HG03103 (cell line): Measurements from ENCODE around the gene PSMD9.
"Not testable (repeated sequence)": the region's sequence is repeated elsewhere in the genome, so short reads cannot be mapped to it uniquely, and the experiment has no call there.

Experiments
- ATAC-seq: cut with Tn5 transposase; IDR thresholded peaks from one replicate; pipeline ENCODE4 v1.9.1; 2021; ENCODE audit warnings: low read depth; ENCODE audit not compliant: unreplicated experiment

The PSMD9 gene

GRCh38 chr12:121917950-121918678 is 29.5 kb downstream of the PSMD9 start, which contains the start of gene CFAP251:
Gene CFAP251 (plus strand): TSS chr12:121918592. CDS start chr12:121921306, 2,714 bp downstream.
- ATAC-seq: peak; percentile 94

DNA sequence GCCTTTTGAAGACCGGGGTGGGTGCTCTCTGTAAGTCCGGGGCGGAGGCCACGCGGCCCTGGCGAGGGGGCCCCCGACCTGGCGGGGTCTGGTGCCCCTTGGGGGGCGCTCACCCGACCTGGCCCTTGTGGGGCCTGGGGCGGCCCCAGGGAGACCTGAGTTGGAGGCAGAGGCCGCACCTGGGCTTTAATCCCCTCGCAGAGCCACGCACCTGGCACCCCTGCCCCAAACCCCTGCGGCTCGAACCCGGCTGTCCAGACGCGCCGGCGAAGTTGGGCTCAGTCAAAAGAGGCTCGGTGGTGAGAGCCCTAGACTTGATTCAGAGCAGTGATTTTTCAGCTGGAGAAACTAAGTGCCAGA is 30.1 kb downstream of the PSMD9 start:
- ATAC-seq: peak; percentile 13

DNA sequence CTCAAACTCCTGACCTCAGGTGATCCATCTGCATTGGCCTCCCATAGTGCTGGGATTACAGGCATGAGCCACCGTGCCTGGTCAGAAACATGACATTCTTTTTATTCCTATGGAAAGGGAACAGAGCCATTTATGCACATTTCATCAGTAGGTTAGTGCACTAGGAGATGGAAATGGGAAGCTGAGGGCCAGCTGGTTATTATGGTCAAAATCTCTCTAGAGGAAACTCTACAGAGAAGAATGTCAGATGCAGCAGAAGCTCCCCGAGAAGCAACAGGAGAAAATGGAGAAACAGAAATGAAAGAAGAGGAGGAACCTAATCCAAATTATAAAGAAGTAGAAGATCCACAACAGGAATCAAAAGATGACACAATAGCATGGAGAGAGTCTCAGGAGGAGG is 32.5 kb downstream of the PSMD9 start:
- no peak for ATAC-seq

GRCh38 chr12:121925358-121925695 is 36.7 kb downstream of the PSMD9 start:
- no peak for ATAC-seq

DNA sequence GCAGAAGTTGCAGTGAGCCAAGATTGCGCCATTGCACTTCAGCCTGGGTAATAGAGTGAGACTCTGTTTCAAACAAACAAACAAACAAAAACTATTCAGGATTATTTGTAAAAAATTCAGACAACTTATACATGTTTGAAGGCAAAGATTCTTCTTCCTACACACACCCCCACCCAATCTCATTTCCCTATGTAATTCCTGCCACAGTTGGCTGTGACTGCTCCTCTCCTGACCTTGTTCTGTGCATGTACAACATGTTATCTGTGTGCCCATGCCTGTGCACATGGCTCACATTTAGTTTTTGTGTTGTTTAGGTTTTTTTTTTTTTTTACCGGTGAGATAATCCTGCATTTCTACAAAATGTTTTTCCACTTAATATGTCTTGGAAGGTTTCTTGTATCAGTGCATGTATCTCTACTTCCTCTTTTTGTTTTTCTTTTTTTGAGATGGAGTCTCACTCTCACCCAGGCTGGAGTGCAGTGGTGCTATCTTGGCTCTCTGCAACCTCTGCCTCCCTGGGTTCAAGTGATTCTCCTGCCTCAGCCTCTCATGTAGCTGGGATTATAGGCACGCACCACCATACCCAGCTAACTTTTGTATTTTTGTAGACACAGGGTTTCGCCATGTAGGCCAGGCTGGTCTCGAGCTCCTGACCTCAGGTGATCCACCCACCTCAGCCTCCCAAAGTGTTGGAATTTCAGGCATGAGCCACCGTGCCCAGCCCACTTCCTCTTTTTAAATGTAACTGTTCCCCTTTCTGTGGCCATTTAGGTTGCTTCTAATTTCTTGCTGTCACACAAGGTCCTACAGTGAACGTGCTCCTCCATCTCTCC is 38.5 kb downstream of the PSMD9 start:
- no peak for ATAC-seq

GRCh38 chr12:121927813-121928212 is 39.2 kb downstream of the PSMD9 start:
- ATAC-seq: no peak

DNA sequence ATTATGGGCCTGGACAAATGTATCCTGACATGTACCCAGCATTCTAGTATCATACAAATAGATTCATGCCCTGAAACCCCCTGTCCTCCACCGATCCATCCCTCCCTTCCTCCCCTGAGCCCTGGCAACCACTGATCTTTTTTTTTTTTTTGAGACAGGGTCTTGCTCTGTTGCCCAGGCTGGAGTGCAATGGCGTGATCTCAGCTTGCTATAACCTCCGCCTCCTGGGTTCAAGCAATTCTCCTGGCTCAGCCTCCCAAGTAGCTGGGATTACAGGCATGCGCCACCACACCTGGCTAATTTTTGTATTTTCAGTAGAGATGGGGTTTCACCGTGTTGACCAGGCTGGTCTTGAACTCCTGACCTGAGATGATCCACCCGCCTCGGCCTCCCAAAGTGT is 41.0 kb downstream of the PSMD9 start:
- not testable (repeated sequence) for ATAC-seq

GRCh38 chr12:121930862-121931261 is 42.3 kb downstream of the PSMD9 start:
- ATAC-seq: no peak

DNA sequence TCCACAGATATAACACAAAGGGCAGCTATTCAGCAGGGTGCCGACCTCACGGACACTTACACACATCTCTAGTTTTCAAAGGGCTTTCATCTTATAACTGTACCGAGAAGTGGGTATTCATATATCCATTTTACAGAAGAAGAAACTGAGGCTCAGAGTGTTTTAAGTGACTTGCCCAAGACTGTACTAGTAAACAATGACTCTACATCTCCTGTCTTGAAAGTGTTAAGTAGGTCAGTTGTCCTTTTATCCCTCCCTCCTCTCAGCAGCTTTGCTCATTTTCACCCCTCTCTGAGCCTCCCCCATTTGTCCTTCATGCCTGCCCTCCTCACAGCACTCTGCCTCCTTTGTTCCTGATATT is 43.6 kb downstream of the PSMD9 start:
- no peak for ATAC-seq

DNA sequence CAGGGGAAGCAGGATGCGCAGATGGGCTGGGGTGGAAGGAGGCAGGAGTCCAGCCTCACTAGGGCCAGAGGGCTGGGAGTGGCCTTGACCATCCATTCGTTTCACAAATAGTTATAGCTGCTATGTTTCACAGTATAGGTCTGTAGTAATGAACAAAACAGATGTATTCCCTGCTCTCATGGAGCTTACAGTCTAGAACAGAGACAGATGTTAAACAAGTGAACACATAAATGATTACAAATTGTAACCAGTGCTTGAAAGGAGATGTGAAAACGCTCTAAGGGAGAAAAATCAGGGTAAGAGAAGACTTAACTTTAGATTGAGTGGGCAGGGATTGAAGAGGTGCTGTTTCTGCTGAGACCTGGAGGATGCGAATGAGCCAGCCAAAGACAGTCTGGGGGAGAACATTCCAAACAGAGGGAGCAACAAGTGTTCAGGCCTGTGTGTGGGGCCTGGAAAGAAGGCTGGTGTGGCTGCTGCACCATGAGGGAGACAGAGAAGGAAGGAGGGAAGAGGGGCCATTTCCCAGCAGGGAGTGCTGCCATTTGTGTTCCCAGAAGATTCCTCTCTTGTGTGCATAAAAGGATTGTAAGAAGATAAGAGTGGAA is 44.4 kb downstream of the PSMD9 start:
- no peak for ATAC-seq

DNA sequence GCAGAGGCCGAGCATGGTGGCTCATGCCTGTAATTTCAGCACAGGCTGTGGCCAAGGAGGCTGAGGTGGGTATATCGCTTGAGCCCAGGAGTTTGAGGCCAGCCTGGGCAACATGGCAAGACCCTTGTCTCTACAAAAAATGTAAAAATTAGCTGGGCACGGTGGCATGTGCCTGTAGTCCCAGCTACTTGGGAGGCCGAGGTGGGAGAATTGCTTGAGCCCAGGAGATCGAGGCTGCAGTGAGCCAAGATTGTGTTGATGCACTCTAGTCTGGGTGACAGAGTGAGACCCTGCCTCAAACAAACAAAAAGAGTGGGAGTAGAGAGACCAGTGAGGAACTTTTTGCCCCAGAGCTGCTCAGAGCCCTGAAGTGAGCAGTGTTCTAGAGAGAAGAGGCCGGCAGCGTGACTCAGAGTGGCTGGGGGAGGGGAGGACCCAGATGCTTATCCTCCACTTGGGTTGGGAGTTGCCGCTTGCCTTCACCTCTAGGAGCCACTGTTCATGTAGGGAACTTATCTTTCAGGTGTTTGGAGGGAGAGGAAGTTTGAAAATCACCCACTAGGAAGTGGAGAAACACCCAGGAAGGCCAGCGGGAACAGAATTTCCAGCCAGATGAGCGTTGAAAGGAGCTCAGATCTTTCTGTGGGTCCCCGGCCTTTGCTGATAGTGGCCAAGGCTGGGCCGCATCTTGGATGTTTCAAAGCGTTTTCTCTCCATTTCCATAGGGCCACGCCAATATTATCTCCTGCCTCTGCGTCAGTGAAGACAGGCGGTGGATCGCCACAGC is 45.1 kb downstream of the PSMD9 start:
- no peak for ATAC-seq

GRCh38 chr12:121934309-121934664 is 45.7 kb downstream of the PSMD9 start:
- ATAC-seq: no peak

DNA sequence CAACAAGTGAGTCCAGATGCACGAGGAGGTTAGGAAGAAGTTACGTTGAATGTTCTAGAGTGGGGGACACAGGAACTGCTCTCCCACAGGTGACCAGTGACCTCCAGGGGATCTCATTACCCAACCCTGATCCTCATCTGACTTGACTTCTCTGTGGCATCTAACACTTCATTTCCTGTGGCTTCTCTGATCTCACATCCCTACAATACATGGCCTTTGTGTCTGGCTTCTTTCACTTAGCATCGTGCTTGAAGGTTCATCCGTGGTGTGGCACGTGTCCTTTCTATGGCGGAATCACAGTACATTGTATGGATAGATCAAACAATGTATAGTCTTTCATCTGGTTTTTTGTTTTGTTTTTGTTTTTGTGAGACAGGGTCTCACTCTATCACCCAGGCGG is 49.1 kb downstream of the PSMD9 start:
- ATAC-seq: no peak

DNA sequence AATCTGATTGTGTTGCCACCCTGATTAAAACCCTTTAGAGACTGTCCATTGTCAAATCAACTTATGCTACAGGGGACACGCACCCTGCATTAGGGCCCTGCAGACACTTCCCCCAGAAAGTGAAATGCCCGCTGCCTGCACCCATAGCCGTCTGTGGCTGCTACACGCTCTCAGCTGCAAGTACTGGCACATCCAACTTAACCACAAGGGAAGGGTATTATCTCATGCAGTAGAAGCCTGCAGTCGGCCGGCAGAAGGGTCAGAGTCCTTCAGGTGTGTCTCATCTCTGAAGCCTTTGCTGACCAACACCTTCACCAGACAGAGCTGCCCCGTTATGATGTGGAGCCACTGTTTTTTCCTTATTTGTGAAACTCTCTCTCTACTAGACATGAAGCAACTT is 50.6 kb downstream of the PSMD9 start:
- no peak for ATAC-seq

DNA sequence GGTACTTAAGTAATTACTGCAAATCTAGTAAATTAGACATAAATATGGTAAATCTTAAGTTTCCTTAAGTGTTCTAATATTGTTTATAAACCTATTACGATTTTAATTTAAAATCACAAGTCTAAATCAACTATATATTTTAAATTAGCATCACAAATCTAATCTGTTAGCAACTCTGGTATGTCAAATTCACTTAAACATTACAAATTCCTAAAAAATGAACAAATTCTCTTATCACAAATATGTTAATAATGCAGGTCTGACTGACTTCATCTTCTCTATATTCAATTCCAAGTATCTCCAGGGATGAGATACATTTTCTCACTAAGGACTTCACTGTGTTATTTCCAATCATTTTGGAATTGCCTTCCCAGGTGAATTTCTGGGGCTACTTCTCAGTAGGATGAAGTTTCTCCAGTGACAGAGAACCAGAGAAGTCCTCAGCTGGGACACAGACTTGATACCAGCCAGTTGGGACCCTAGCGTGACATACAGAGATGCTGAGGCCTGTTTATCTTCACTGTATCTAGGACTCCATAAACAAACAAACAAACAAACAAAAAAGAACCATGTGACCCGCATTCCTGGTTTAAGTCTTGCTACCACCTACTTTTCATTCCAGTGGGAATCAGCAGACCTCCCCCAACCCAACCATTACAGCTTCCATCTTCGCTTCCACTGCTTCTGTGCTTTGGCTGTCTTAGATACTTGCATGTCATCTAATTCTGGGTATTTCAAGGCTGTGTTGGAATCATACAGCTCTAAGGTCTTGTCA is 51.6 kb downstream of the PSMD9 start:
- no peak for ATAC-seq

DNA sequence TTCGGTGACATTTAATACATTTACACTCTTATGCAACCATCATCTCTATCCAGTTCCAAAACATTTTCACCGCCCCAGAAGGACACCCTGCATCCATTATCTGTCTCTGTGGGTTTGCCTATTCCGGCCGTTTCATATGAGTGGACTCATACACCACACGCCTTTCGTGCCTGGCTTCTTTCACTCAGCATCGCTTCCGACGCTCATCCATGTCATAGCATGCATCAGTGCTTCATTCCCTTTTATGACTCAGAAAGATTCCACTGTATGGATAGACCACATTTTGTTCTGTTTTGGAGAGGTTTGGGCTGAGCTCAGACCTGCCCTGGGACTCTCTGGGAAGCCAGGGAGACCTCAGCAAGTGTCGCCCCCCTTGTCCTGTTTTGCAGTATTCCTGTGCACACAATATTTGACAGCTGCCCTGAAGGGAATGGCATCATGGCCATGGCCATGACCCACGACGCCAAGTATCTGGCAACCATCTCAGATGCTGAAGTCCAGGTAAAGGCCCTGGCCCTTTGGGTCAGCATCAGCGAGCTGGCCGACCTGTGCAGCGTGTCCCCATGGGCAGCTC is 53.6 kb downstream of the PSMD9 start:
- no peak for ATAC-seq

DNA sequence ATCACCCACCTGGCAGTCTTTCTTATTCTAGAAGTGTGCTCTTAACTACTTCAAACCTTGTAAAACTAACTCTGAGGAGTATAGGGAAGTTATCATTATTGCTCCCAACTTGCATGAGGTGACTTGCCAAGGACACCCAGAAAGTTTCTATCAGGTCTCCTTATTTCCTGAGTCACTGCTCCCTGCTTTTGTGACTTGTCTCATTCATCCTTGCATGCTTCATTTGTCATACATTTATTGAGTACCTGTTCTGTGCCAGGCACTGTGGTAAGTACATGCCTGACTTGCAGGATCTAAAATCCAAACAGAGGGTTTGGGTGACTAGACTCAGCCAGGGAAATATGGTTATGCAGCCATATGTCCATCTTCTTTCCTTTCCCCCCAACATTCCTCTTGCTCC is 55.3 kb downstream of the PSMD9 start:
- no peak for ATAC-seq

DNA sequence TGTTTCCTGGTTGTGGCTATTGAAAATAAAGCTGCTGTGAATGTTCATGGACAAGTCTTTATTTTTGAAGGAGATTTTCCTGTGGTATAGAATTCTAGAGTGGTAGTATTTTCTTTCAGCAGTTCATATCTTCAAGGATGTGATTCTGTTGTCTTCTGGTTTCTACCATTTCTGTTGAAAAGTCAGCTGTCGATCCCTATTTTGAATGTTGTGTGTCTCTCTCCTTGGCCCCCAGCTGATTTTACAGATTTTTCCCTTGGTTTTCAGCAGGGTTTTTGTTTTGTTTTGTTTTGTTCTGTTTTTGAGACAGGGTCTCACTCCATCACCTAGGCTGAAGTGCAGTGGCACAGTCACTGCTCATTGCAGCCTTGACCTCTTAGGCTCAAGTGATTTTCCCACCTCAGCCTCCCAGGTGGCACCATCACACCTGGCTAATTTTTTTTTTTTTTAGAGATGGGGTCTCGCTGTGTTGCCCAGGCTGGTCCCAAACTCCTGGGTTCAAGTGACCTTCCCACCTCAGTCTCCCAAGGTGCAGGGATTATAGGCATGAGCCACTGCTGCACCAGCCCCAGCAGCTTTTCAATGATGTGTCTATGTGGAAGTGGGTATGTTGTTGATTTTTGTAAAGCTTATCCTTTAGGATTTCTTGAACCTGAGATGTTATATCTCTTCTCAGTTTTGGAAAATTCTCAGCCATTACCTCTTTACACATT is 57.9 kb downstream of the PSMD9 start:
- no peak for ATAC-seq

DNA sequence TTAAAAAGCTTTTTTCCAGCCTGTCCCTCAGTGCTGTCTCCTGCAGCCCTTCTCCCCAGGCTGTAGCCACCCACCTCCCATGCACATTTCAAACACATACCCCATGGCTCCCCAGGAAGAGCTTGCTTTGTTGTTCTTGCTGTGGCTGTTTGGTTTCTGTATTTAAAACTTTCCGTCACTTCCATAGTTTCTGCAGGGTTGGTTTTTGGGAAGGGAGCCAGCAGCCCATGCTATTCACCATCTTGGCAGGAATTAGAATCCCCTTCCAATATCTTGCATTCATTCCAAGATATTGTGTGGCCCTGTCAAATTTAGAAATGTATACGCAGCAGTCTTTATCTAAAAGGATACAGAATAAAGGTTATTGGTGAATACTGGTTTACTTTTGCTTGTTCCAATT is 59.4 kb downstream of the PSMD9 start:
- ATAC-seq: no peak
